Mononuclear cell (primary cell): ENCODE data around the gene IRF2BPL. TPM values are rescaled to one million over a fixed set of nuclear protein-coding genes. Genes with fewer than 3 reads are reported as not detected.

Source experiments
- H3K27me3 ChIP-seq: 2 replicates; pipeline ENCODE4 v1.6.0; 2011; ENCODE audit warnings: low read length, control low read depth; ENCODE audit not compliant: insufficient read depth
- H3K4me1 ChIP-seq: 2 replicates; pipeline ENCODE4 v1.5.1; 2011; ENCODE audit warnings: mild to moderate bottlenecking, low read length, control low read depth; ENCODE audit not compliant: insufficient read depth
- H3K4me3 ChIP-seq: 2 replicates; pipeline ENCODE4 v1.5.1; 2011; ENCODE audit warnings: mild to moderate bottlenecking, low read length, moderate library complexity
- H3K9me3 ChIP-seq: 2 replicates; pipeline ENCODE4 v1.5.1; 2011; ENCODE audit warnings: low read depth, mild to moderate bottlenecking, control low read depth, low read length
- total RNA-seq: library from RNA; depleted of rRNA; stranded (reverse); fragments of >200 nt; gene quantifications from one replicate; pipeline ENCODE4 v1.2.3, GENCODE V29; 2012

Gene IRF2BPL
- total RNA-seq, 1 donor: 36.1 TPM

DNA sequence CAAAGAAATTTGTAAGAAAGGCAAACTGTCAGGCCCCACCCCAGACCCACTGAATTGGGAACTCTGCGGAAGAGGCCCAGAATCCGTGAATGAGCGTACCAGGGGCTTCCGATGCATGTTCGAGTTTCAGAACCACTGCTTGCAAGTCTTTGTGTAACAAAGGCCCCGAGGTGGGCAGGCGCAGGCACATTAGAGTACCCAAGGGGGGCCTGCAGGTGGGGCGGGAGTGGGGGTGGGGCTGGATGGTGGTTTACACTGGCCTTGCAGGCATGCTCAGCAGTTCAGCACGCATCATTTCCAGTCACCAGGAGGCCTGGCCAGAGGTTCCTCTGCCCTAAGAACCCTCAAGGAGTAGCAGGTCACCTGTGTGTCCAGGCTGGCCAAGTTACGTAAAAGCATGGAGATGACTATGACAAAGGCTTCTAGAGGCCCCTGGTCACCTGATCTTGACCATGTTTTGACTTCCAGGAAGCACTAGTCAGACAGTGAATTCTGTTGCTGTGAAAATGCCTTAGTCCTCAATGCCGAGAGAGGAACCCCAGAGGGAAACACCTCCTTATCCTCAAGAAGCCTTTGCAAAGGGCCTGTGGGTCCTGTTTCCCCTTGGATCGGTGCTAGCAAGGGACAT is 33.2 kb upstream of the IRF2BPL start:
- Histone ChIP-seq H3K9me3 (no peaks in the 10 kb centered on the region), H3K27me3 (no peaks in the 10 kb centered on the region), H3K4me1 (peaks cover 9% of the 10 kb centered on the region), H3K4me3 (no peak overlapping the region)

- no peak overlapping the region for H3K4me3 ChIP-seq
- no peaks in the 10 kb centered on the region for H3K4me1 ChIP-seq
- no peaks in the 10 kb centered on the region for H3K9me3 ChIP-seq
- H3K27me3 ChIP-seq: no peaks in the 10 kb centered on the region
These were observed 30.9 kb upstream of the IRF2BPL start for GRCh38 chr14:77059276-77059915.

DNA sequence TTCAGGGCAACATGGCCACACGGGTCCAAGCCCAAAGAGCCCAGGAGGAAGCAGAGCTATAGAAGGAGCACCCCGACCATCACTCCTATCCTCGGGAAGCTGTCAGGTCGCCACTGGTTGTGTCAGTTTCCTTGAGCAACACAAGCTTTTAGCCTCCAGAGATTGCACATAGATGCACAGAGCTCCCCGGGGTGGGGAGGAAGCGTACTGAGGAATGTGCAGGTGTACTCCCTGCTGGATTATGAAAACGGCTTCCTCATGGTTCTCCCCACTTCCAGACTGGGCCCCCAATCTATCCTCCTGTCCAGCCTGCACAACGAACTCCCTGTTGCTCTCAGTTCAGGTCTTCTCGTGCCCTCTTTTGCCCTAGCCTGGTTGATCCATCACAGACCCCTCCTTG is 30.3 kb upstream of the IRF2BPL start:
- Histone ChIP-seq H3K4me3 (no peak overlapping the region), H3K4me1 (no peaks in the 10 kb centered on the region), H3K9me3 (no peaks in the 10 kb centered on the region), H3K27me3 (no peaks in the 10 kb centered on the region)

- Histone ChIP-seq H3K4me3 (no peak overlapping the region), H3K27me3 (no peaks in the 10 kb centered on the region), H3K9me3 (no peaks in the 10 kb centered on the region), H3K4me1 (peaks cover 3% of the 10 kb centered on the region)
These were observed 29.6 kb upstream of the IRF2BPL start for GRCh38 chr14:77058117-77058516.

- Histone ChIP-seq H3K4me1 (peaks cover 5% of the 10 kb centered on the region), H3K4me3 (no peak overlapping the region), H3K27me3 (no peaks in the 10 kb centered on the region), H3K9me3 (no peaks in the 10 kb centered on the region)
These were observed 27.5 kb upstream of the IRF2BPL start for GRCh38 chr14:77055981-77056380.

- no peak overlapping the region for H3K4me3 ChIP-seq
- no peaks in the 10 kb centered on the region for H3K9me3 ChIP-seq
- no peaks in the 10 kb centered on the region for H3K27me3 ChIP-seq
- peaks cover 9% of the 10 kb centered on the region for H3K4me1 ChIP-seq
These were observed 26.8 kb upstream of the IRF2BPL start for GRCh38 chr14:77055306-77055705.

DNA sequence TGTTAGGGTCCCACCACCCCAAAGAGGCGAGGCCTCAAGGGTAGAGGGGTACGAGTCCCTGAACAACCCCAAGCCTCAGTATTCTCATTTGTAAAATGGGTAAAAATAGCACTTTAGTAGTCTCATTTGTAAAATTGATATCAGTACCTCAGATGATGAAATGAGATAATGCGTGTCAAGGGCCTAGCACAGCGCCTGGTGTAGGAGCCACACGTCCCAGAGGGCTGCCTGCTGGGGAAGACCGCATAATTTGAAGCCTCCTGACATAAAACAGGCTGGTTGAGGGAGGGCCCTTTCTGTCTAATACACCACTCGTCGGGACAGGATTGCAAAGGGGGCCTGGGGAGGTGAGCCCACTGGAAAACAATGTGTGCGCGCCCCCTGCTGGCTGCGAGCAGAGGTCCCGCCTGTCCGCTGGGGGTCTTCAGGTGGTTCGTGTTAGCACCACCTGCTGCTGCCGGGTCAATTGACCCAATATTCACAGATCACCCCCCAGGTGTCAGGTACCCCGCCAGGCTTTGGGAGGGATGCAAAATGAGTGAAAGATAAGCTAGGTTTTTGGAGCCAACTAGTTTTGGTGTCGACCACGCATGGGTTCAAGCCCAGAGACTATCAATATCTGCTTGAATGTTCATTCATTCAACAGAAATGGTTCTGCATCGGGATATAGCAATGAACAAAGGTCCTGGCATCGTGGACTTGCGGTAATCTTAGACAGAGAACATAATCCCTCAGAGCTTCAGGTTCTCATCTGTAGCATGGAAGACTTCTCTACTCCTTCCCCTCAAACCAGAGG is 24.7 kb upstream of the IRF2BPL start:
- Histone ChIP-seq H3K4me3 (no peak overlapping the region), H3K9me3 (no peaks in the 10 kb centered on the region), H3K4me1 (peaks cover 13% of the 10 kb centered on the region), H3K27me3 (no peaks in the 10 kb centered on the region)

DNA sequence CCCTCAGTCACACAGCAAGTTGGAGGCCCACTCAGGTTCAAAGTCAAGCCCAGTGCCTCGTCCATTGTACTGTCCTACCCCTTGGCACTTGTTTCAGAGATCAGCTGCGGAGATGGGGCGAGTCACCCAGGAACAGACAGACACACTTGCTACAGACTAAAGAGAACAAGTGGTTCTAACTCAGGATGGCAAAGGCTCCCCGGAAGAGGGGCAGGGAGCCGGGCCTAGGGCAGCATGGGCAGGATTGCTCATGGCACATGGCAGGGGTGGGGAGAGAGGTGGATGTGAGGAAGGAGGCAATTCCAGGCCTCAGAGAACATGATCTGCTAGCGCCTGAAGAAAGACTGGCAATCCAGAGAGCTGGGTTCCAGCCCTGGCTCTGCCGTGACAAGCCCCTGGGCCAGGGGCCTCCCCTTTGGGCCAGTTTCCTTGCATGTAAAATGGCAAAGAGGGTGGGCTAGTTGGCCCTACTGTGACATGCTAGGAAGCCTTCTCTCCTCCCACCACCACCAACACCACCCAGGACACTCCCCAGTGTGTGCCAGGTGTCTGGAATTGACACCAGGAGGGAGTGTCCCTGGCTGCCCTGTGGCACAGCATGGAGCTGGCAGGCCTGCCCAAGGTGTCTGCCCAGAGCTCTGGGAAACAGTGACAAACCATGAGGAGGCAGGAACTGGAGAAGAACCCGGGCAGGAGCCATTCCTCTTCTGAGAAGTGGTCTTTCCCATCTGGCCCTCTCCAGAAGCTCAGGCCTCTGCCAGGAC is 24.0 kb upstream of the IRF2BPL start:
- peaks cover 21% of the 10 kb centered on the region for H3K4me1 ChIP-seq

GRCh38 chr14:77051116-77051515 is 22.6 kb upstream of the IRF2BPL start:
- Histone ChIP-seq H3K4me3 (no peak overlapping the region), H3K27me3 (no peaks in the 10 kb centered on the region), H3K4me1 (peaks cover 34% of the 10 kb centered on the region), H3K9me3 (no peaks in the 10 kb centered on the region)

More for the DNA sequence above, 24.0 kb upstream of the IRF2BPL start:
- Histone ChIP-seq H3K27me3 (no peaks in the 10 kb centered on the region), H3K9me3 (no peaks in the 10 kb centered on the region), H3K4me3 (no peak overlapping the region)

GRCh38 chr14:77046721-77047120 is 18.2 kb upstream of the IRF2BPL start:
- Histone ChIP-seq H3K4me1 (peaks cover 73% of the 10 kb centered on the region), H3K4me3 (no peak overlapping the region)

GRCh38 chr14:77045238-77046162 is 17.0 kb upstream of the IRF2BPL start:
- H3K4me1 ChIP-seq: peaks cover 83% of the 10 kb centered on the region
- H3K9me3 ChIP-seq: no peaks in the 10 kb centered on the region
- H3K4me3 ChIP-seq: no peak overlapping the region
- no peaks in the 10 kb centered on the region for H3K27me3 ChIP-seq

More at GRCh38 chr14:77046721-77047120, 18.2 kb upstream of the IRF2BPL start:
- Histone ChIP-seq H3K27me3 (no peaks in the 10 kb centered on the region), H3K9me3 (no peaks in the 10 kb centered on the region)

DNA sequence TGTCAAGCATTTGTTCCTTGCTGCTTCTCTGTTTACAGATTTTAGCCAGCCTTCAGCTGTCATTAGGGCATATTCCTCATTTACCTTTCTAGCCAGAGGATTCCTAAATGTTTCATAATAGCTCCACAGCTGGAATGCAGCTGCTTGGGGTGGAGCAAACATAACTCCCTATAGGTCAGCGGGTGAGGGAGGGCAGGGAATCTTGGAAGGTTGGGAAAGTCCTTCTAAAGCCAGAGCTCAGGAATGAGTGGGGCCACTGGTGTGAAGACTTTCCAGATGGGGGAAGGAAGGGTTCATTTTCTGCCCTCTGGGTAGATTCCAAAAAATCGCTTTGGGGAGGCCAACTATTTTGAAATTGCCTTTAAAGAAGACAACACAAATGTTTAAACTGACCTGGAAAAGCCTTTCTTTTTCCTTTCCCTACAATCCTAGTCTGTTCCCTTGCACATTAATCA is 16.3 kb upstream of the IRF2BPL start:
- Histone ChIP-seq H3K4me1 (peaks cover 83% of the 10 kb centered on the region), H3K4me3 (no peak overlapping the region)

GRCh38 chr14:77043984-77044485 is 15.5 kb upstream of the IRF2BPL start:
- Histone ChIP-seq H3K9me3 (no peaks in the 10 kb centered on the region), H3K27me3 (no peaks in the 10 kb centered on the region), H3K4me1 (peaks cover 91% of the 10 kb centered on the region), H3K4me3 (no peak overlapping the region)

More for the DNA sequence above, 16.3 kb upstream of the IRF2BPL start:
- no peaks in the 10 kb centered on the region for H3K9me3 ChIP-seq
- H3K27me3 ChIP-seq: no peaks in the 10 kb centered on the region
